ENCODE results near the gene MTURN. TPM values are rescaled to one million over a fixed set of nuclear protein-coding genes. Genes with fewer than 3 reads are reported as not detected.

The MTURN gene
- total and polyA plus RNA-seq, 9 of the 15 experiments (the other 6 are each of a cell fraction or from before 2014, with no cell fraction given): 0.94 to 14.8 (median 6.4) TPM

DNA sequence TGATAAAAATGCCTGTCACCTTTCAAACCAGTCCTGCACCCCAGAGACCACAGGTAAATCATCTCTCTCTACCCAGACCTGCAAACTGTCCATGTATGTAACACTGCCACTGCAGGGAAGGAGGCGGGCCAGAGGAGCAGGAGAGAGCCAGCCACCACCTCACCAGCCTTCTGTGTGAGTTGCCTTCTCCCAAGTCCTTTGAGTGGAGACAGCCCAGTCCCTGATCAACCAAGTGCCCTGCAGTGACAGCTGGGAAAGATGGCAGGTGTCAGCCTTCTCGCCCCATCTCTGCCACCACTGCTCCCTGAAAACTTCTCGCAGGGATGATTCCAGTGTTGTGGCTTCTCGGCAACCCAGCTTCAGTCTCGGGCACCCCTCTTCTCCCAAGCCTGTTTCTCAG is 42.4 kb downstream of the MTURN start:
- WGBS (ENCODE audit: insufficient coverage, low coverage, missing lambda C conversion rate): 11% methylated on average over 5 of the region's 5 CpGs

More for the DNA sequence above, 42.4 kb downstream of the MTURN start:
- intact Hi-C loops (cut with micrococcal nuclease): no loop called here
- Histone ChIP-seq H3K9ac (ENCODE audit: insufficient read depth in 1 of 2, low read depth in 2 of 2, low read length in 2 of 2) (no peak overlapping the region; a peak in 1 of 4 replicates), H3K79me2 (ENCODE audit: control insufficient read depth, insufficient read depth, low read length) (no peaks in the 10 kb centered on the region), H3K4me2 (ENCODE audit: insufficient read depth, low read length) (no peak overlapping the region), H3K9me3 (replicated peaks; ENCODE audit: control insufficient read depth, insufficient read depth, low read depth, low read length) (no peaks in the 10 kb centered on the region), H3K4me3 (no peak overlapping the region), H3K36me3 (ENCODE audit: control insufficient read depth, insufficient read depth, low read length) (no peaks in the 10 kb centered on the region), H3K27ac (ENCODE audit: extremely low read depth, low read depth, low read length) (no peak overlapping the region), H4K20me1 (replicated peaks; ENCODE audit: control insufficient read depth, insufficient read depth, low read length) (no peaks in the 10 kb centered on the region), H2AFZ (ENCODE audit: low read depth, low read length) (no peak overlapping the region), H3K4me1 (replicated peaks in 1 of 2; ENCODE audit: control insufficient read depth in 2 of 2, insufficient read depth in 2 of 2, low read length in 2 of 2) (peaks cover 0 to 6% of the 10 kb centered on the region in 2 experiments; a peak in 2 of 5 replicates), H3K9me1 (ENCODE audit: control insufficient read depth, insufficient read depth, low read length) (no peaks in the 10 kb centered on the region), H3K27me3 (ENCODE audit: control insufficient read depth in 2 of 2, insufficient read depth in 2 of 2, low read length in 2 of 2) (peaks cover 0 to 32% of the 10 kb centered on the region in 2 experiments; a peak in 2 of 5 replicates)
- ATAC-seq (no peak), FAIRE-seq (no peak), DNase-seq (ENCODE audit: extremely low read depth in 1 of 4, low spot score in 3 of 4) (no peak)
- ChIA-PET CTCF (ENCODE audit: low intra/inter-chr PET ratio) (no interaction called here), POLR2A (interaction anchor here (0.5 kb wide), 2 partner anchors 21 to 1821 kb away, joined by 3 to 5 read pairs; no protein-coding TSS in a partner anchor)
- no TSS peak for BruUV-seq (replicated peaks)
- in situ Hi-C loops (cut with MboI): no loop called here
- no peak for TF ChIP-seq EZH2 (IDR thresholded peaks at IDR 0.05; ENCODE audit: borderline replicate concordance, low read depth, low read length)
- TF ChIP-seq ZNF324 (CRISPR knock-in tag; IDR thresholded peaks at IDR 0.05): no peak
- no peak for TF ChIP-seq ZSCAN32 (CRISPR knock-in tag; IDR thresholded peaks at IDR 0.05)
- no peak for TF ChIP-seq ZNF408 (CRISPR knock-in tag; IDR thresholded peaks at IDR 0.05; ENCODE audit: low read depth)
- TF ChIP-seq STAT6 (CRISPR knock-in tag; IDR thresholded peaks at IDR 0.05): no peak
- TF ChIP-seq ZNF253 (CRISPR knock-in tag; conservative IDR thresholded peaks at IDR 0.05): no peak
- TF ChIP-seq ZNF561 (CRISPR knock-in tag; conservative IDR thresholded peaks at IDR 0.05): no peak
